ENCODE measurements around the gene PACSIN1.

PACSIN1 gene

DNA sequence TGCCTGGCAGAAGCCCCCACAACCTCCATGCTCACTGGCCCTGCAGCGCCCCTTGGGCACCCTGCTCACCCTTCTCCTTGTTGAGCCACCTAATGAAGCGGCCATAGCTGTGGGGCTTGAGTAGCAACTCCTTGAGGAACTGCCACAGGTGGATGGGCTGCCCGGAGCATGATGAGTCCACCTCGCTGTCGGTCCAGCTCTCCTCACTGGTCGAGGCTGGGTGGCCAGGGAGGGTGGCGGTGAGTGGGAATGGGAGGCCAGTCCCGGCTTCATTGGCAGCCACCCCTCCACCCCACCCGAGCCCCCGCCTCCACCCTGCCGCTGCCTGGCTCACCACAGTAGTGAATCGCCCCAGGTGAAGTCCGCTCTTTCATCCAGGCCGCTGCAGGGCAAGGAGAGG lies 73.3 kb downstream of the PACSIN1 start:
- no peak overlapping the region for H3K4me2 ChIP-seq (ENCODE audit: low read depth, low read length, poor library complexity, severe bottlenecking)
- TF ChIP-seq, protein P1, sequence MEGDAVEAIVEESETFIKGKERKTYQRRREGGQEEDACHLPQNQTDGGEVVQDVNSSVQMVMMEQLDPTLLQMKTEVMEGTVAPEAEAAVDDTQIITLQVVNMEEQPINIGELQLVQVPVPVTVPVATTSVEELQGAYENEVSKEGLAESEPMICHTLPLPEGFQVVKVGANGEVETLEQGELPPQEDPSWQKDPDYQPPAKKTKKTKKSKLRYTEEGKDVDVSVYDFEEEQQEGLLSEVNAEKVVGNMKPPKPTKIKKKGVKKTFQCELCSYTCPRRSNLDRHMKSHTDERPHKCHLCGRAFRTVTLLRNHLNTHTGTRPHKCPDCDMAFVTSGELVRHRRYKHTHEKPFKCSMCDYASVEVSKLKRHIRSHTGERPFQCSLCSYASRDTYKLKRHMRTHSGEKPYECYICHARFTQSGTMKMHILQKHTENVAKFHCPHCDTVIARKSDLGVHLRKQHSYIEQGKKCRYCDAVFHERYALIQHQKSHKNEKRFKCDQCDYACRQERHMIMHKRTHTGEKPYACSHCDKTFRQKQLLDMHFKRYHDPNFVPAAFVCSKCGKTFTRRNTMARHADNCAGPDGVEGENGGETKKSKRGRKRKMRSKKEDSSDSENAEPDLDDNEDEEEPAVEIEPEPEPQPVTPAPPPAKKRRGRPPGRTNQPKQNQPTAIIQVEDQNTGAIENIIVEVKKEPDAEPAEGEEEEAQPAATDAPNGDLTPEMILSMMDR (IDR thresholded peaks at IDR 0.05; ENCODE audit: insufficient read depth, low read length, poor library complexity, severe bottlenecking) = no peak
- TF ChIP-seq EZH2phosphoT487 (conservative IDR thresholded peaks at IDR 0.05; ENCODE audit: low read length) = no peak
- H3K27me3 ChIP-seq (ENCODE audit: low read length) = no peaks in the 10 kb centered on the region
- H2AFZ ChIP-seq (ENCODE audit: low read depth, low read length, severe bottlenecking) = no peak overlapping the region
- no peaks in the 10 kb centered on the region for H3K9me2 ChIP-seq (replicated peaks; ENCODE audit: insufficient read depth, low read length)
- no peak overlapping the region for H3K27ac ChIP-seq (ENCODE audit: low read depth, low read length)
- H3K9me3 ChIP-seq (ENCODE audit: insufficient read depth, low read length) = no peaks in the 10 kb centered on the region
- H3F3A ChIP-seq (ENCODE audit: insufficient read depth) = no peaks in the 10 kb centered on the region
- H3K4me3 ChIP-seq (ENCODE audit: insufficient read depth, low read length, poor library complexity, severe bottlenecking) = no peak overlapping the region
- no peaks in the 10 kb centered on the region for H3K79me2 ChIP-seq (ENCODE audit: insufficient read depth, low read length)
- no peaks in the 10 kb centered on the region for H4K20me1 ChIP-seq (ENCODE audit: low read depth, low read length)
- H3K36me3 ChIP-seq (ENCODE audit: low read length) = no peaks in the 10 kb centered on the region
- H3K9ac ChIP-seq (ENCODE audit: low read length) = no peak overlapping the region

DNA sequence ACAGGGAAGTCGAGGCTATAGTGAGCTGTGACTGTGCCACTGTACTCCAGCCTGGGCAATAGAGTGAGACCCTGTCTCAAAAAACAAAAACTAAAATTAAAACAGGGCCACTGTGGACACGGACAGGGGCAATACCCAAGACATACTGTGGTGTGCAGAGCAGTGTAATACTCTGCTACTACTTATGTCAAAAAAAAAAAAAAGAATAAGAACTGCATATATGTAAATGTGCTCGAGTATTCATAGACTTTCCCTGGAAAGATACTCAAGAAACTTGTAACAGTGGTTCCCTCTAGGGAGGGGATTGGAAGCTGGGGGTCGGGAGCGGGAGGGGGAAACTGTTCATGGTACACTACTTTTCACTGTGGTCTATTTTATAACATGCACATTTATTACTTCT lies 74.3 kb downstream of the PACSIN1 start:
- H2AFZ ChIP-seq (ENCODE audit: low read depth, low read length, severe bottlenecking) = no peak overlapping the region
- no peaks in the 10 kb centered on the region for H3K36me3 ChIP-seq (ENCODE audit: low read length)
- no peak overlapping the region for H3K9ac ChIP-seq (ENCODE audit: low read length)
- H3K4me3 ChIP-seq (ENCODE audit: insufficient read depth, low read length, poor library complexity, severe bottlenecking) = no peak overlapping the region
- no peaks in the 10 kb centered on the region for H3K79me2 ChIP-seq (ENCODE audit: insufficient read depth, low read length)
- H3K9me2 ChIP-seq (replicated peaks; ENCODE audit: insufficient read depth, low read length) = no peaks in the 10 kb centered on the region
- no peaks in the 10 kb centered on the region for H3K27me3 ChIP-seq (ENCODE audit: low read length)
- no peak overlapping the region for H3K4me2 ChIP-seq (ENCODE audit: low read depth, low read length, poor library complexity, severe bottlenecking)
- H3F3A ChIP-seq (ENCODE audit: insufficient read depth) = no peaks in the 10 kb centered on the region
- no peaks in the 10 kb centered on the region for H3K9me3 ChIP-seq (ENCODE audit: insufficient read depth, low read length)
- no peak for TF ChIP-seq EZH2phosphoT487 (conservative IDR thresholded peaks at IDR 0.05; ENCODE audit: low read length)
- TF ChIP-seq, protein P1 (IDR thresholded peaks at IDR 0.05; ENCODE audit: insufficient read depth, low read length, poor library complexity, severe bottlenecking) = no peak
- no peak overlapping the region for H3K27ac ChIP-seq (ENCODE audit: low read depth, low read length)
- no peaks in the 10 kb centered on the region for H4K20me1 ChIP-seq (ENCODE audit: low read depth, low read length)

DNA sequence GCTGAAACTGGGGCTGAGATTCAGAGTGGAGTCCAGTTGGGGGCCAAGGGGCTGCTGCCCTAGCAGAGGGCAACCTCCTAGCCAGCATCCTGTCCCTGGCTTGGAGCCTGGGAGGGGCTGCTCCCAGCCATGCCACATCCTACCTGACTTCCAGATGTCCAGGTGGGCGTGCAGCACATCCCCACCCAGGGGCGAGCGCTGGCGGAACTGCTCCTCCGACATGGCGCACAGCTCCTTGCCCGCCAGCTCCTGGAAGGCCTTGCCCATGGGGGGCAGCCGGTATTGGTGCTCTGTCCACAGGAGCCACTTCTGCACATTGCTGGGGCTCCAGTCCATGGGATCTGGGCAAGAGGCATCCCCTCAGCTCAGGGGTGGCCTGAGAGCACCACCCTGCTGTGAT lies 75.0 kb downstream of the PACSIN1 start:
- Histone ChIP-seq H3K4me2 (ENCODE audit: low read depth, low read length, poor library complexity, severe bottlenecking) (no peak overlapping the region), H3K27me3 (ENCODE audit: low read length) (no peaks in the 10 kb centered on the region), H3K36me3 (ENCODE audit: low read length) (no peaks in the 10 kb centered on the region), H3K9me3 (ENCODE audit: insufficient read depth, low read length) (no peaks in the 10 kb centered on the region), H4K20me1 (ENCODE audit: low read depth, low read length) (no peaks in the 10 kb centered on the region), H2AFZ (ENCODE audit: low read depth, low read length, severe bottlenecking) (no peak overlapping the region), H3K27ac (ENCODE audit: low read depth, low read length) (no peak overlapping the region), H3F3A (ENCODE audit: insufficient read depth) (no peaks in the 10 kb centered on the region), H3K79me2 (ENCODE audit: insufficient read depth, low read length) (no peaks in the 10 kb centered on the region), H3K9ac (ENCODE audit: low read length) (no peak overlapping the region), H3K9me2 (replicated peaks; ENCODE audit: insufficient read depth, low read length) (no peaks in the 10 kb centered on the region), H3K4me3 (ENCODE audit: insufficient read depth, low read length, poor library complexity, severe bottlenecking) (no peak overlapping the region)
- TF ChIP-seq, protein P1 (IDR thresholded peaks at IDR 0.05; ENCODE audit: insufficient read depth, low read length, poor library complexity, severe bottlenecking) = no peak
- no peak for TF ChIP-seq EZH2phosphoT487 (conservative IDR thresholded peaks at IDR 0.05; ENCODE audit: low read length)

All from SU-DHL-6 (cell line).